Heart left ventricle (tissue), 13 donors: ENCODE measurements around the gene C11orf42.

Source experiments
- POLR2A ChIP-seq, 2 donors: fragments of 450-650 bp; IDR thresholded peaks; one replicate each; pipeline ENCODE4 v1.6.1; 2017; ENCODE audit warnings: antibody characterized with exemption in 2 of 2, mild to moderate bottlenecking in 2 of 2, moderate library complexity in 2 of 2
- TF ChIP-seq, protein P1 (sequence below), 12 donors: fragments of 200-600 bp; sonication (generic) in 4 of 12; IDR thresholded peaks; one replicate each; pipeline versions ENCODE4 v1.5.0 to v1.8.0; 2018 to 2022; ENCODE audit warnings: antibody characterized with exemption in 12 of 12, mild to moderate bottlenecking in 5 of 12
- donor health status: ischemic (EF 13 %, LVEDD 7.1; RV severe dilation, severe dysfunction).
- donor health status: DM: no; HTN: yes; CAD: no.
- donor health status: DM: no; HTN: no; CAD: no.
- donor health status: ischemic (EF 25% LVEDD 6.9; RV normal size, moderate dysfunction).
- donor health status: ischemic (EF 25% LVEDD 5.7; RV mildly dilated, moderate dysfunction).
- donor health status: ischemic (EF 35%, LVEDD 5.7; RV mildly dilated, moderate dysfunction).
- donor health status: nonischemic (EF 11% LVEDD 7.7; RV severe dilation, severe dysfunction).
- donor health status: DM: yes; HTN: yes; CAD: no.
- donor health status: PGD.
- donor health status: ischemic (EF 29% LVEDD 5.4; RV normal size, mild dysfunction).
- donor health status: nonischemic (EF 23%, LVEDD 6.1; RV moderate dilation, normal function).

DNA sequence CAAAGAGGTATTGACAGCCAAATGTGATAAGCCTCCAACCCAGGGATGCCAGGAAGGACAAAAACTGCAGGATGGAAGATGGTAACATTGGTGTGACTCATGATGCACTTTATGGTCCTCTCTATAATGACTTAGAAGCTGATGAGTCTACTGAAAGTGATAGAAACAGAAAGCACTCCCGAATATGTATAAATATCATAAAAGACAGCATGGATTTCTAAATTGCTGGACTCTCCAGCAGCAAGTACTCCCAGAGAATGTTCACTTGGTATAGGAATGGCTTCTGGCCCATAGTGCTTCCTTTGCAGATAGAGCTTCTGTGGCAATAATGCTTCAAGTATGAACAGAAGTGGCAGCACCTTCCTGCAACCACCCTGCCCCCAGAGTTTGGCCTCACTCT, 35.1 kb upstream of the C11orf42 start, which contains the start of gene OR52B2:
- TF ChIP-seq, protein P1, sequence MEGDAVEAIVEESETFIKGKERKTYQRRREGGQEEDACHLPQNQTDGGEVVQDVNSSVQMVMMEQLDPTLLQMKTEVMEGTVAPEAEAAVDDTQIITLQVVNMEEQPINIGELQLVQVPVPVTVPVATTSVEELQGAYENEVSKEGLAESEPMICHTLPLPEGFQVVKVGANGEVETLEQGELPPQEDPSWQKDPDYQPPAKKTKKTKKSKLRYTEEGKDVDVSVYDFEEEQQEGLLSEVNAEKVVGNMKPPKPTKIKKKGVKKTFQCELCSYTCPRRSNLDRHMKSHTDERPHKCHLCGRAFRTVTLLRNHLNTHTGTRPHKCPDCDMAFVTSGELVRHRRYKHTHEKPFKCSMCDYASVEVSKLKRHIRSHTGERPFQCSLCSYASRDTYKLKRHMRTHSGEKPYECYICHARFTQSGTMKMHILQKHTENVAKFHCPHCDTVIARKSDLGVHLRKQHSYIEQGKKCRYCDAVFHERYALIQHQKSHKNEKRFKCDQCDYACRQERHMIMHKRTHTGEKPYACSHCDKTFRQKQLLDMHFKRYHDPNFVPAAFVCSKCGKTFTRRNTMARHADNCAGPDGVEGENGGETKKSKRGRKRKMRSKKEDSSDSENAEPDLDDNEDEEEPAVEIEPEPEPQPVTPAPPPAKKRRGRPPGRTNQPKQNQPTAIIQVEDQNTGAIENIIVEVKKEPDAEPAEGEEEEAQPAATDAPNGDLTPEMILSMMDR (IDR thresholded peaks at IDR 0.05): no peak
- no peak for TF ChIP-seq POLR2A (IDR thresholded peaks at IDR 0.05)
